Right lobe of liver (tissue), 6 donors: Measurements from ENCODE around the gene R3HCC1L. TPM values are rescaled to one million over a fixed set of nuclear protein-coding genes. Genes with fewer than 3 reads are reported as not detected.

ENCODE experiments used
- ATAC-seq, 4 donors: fragments of 200-7000 bp; cut with Tn5 transposase; one replicate each; pipeline ENCODE4 v1.9.1; 2020; ENCODE audit warnings: mild to moderate bottlenecking in 4 of 4, moderate library complexity in 4 of 4
- DNase-seq, 3 donors: peaks; one replicate each; pipeline ENCODE4 v3.0.0-alpha.2; 2020
- H3K27ac ChIP-seq, 3 donors: fragments of 200-600 bp; one replicate each; pipeline ENCODE4 v1.8.0; 2022
- H3K27me3 ChIP-seq, 2 donors: fragments of 200-600 bp; one replicate each; pipeline ENCODE4 v1.8.0; 2022
- H3K36me3 ChIP-seq, 4 donors: fragments of 200-600 bp; sonication (generic) in 1 of 4; one replicate each; pipeline versions ENCODE4 v1.5.1 to v1.8.0; 2017 to 2022; ENCODE audit warnings: control low read depth in 1 of 4
- H3K4me1 ChIP-seq, 4 donors: fragments of 200-600 bp; sonication (generic) in 1 of 4; one replicate each; pipeline versions ENCODE4 v1.5.1 to v1.8.0; 2017 to 2022; ENCODE audit warnings: control low read depth in 1 of 4
- H3K4me3 ChIP-seq, 3 donors: fragments of 200-600 bp; one replicate each; pipeline ENCODE4 v1.8.0; 2022
- H3K9me3 ChIP-seq, 4 donors: fragments of 200-600 bp; sonication (generic) in 1 of 4; one replicate each; pipeline versions ENCODE4 v1.5.1 to v1.8.0; 2017 to 2022; ENCODE audit warnings: control low read depth in 1 of 4
- POLR2A ChIP-seq: fragments of 450-650 bp; IDR thresholded peaks from one replicate; pipeline ENCODE4 v1.6.1; 2017; ENCODE audit warnings: antibody characterized with exemption, mild to moderate bottlenecking
- WGBS: methylation state at CpG from one replicate; pipeline ENCODE4 v1.1.6; 2018; ENCODE audit warnings: low coverage, low lambda C conversion rate; ENCODE audit not compliant: insufficient coverage; ENCODE audit errors: missing lambda C conversion rate; 5-methylcytosine and 5-hydroxymethylcytosine counted together
- intact Hi-C, 2 donors: fragments of 100-400 bp; cut with DNase I; formaldehyde crosslinking; loops; one replicate each; pipeline versions ENCODE4 v1.11.2 to v1.14.1; 2022
- total RNA-seq, 6 experiments: library from RNA; depleted of rRNA in 2 of 6; stranded (reverse); fragments of >200 nt in 2 of 6; fragmentation: NEBNext Ultra II Directional in 3 of 6; extraction: Animal tissue kit (Norgen Biotek cat#: 25700) in 3 of 6; gene quantifications; one replicate each; pipeline versions ENCODE4 v1.1.0 to v1.2.4, GENCODE V29; 2016 to 2023
- TF ChIP-seq, protein P1 (sequence below), 4 donors: fragments of 200-600 bp in 3 of 4; fragments of 450-650 bp in 1 of 4; IDR thresholded peaks; one replicate each; pipeline versions ENCODE4 v1.5.1 to v1.8.0; 2016 to 2022; ENCODE audit warnings: antibody characterized with exemption in 4 of 4, mild to moderate bottlenecking in 2 of 4
- donor health status: DM: no; HTN: yes; CAD: no.
- donor health status: DM: no; HTN: no; CAD: no.
- donor health status: DM: no; HTN: no; CAD: no.
- donor health status: DM: no; HTN: yes; CAD: no.
- donor health status: DM: no; HTN: yes; CAD: no.

Gene R3HCC1L
- total RNA-seq, 6 experiments from 2014 or later: 5.0 to 6.5 (median 5.5) TPM

DNA sequence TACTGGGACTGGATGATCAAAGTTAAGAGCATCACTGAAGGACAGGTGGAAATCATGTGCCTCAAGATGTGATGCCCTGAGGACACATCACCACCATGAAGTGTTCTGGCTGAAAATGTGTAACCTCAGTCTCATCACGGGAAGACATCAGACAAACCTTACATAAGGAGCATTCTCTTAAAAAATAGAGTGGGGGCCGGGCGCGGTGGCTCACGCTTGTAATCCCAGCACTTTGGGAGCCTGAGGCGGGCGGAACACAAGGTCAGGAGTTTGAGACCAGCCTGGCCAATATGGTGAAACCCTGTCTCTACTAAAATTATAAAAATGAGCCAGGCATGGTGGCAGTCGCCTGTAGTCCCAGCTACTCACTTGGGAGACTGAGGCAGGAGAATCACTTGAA lies 67.9 kb downstream of the R3HCC1L start:
- DNase-seq (no peak), ATAC-seq (no peak)
- Histone ChIP-seq H3K9me3 (no peaks in the 10 kb centered on the region), H3K4me1 (no peaks in the 10 kb centered on the region), H3K4me3 (no peak overlapping the region), H3K36me3 (no peaks in the 10 kb centered on the region), H3K27me3 (no peaks in the 10 kb centered on the region), H3K27ac (no peak overlapping the region)
- intact Hi-C loops: no loop called here
- TF ChIP-seq, protein P1, sequence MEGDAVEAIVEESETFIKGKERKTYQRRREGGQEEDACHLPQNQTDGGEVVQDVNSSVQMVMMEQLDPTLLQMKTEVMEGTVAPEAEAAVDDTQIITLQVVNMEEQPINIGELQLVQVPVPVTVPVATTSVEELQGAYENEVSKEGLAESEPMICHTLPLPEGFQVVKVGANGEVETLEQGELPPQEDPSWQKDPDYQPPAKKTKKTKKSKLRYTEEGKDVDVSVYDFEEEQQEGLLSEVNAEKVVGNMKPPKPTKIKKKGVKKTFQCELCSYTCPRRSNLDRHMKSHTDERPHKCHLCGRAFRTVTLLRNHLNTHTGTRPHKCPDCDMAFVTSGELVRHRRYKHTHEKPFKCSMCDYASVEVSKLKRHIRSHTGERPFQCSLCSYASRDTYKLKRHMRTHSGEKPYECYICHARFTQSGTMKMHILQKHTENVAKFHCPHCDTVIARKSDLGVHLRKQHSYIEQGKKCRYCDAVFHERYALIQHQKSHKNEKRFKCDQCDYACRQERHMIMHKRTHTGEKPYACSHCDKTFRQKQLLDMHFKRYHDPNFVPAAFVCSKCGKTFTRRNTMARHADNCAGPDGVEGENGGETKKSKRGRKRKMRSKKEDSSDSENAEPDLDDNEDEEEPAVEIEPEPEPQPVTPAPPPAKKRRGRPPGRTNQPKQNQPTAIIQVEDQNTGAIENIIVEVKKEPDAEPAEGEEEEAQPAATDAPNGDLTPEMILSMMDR (IDR thresholded peaks at IDR 0.05): no peak
- no peak for TF ChIP-seq POLR2A
- 88% methylated on average over 7 of the region's 8 CpGs for WGBS

DNA sequence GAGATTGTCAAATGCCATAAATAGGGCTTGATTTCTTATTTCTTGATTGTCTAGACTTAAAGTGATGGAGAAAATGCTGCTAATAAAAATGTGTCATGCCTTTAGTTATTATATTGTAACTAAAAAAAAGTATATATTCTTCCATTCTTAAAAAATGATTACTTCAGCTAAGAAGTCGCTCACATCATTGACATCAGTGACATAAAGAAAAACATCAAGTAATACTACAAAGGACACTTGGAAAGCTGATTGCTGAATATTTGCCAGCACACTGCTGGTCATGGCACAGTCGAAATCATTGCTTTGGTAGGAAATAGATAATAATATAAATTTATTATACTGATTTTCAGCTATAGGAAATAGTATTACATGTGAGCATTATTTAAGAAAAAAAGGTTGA lies 70.9 kb downstream of the R3HCC1L start:
- no peaks in the 10 kb centered on the region for H3K27me3 ChIP-seq
- no peaks in the 10 kb centered on the region for H3K9me3 ChIP-seq
- intact Hi-C loops: no loop called here
- TF ChIP-seq, protein P1 (IDR thresholded peaks at IDR 0.05): no peak
- no peak for TF ChIP-seq POLR2A
- H3K4me1 ChIP-seq: no peaks in the 10 kb centered on the region
- ATAC-seq (no peak), DNase-seq (no peak)
- WGBS: 93% methylated on average over 2 of the region's 2 CpGs
- H3K36me3 ChIP-seq: peaks cover 0 to 6% (median 0%) of the 10 kb centered on the region in 4 donors
- H3K4me3 ChIP-seq: no peak overlapping the region
- H3K27ac ChIP-seq: no peak overlapping the region

DNA sequence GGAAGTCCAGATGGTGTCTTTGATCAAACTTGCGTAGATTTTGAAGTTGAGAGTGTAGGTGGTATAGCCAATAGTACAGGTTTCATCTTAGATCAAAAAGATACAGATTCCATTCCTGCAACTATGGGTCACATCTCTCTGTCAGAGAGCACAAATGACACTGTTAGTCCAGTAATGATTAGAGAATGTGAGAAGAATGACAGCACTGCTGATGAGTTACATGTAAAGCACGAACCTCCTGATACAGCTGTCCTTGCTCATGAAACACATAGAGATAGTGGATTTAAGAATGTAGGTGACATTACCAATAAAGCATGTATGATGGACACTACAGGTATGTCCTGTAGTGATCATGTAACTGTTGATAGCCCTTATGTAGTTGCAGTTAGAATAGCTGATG lies 74.5 kb downstream of the R3HCC1L start:
- H3K4me3 ChIP-seq: no peak overlapping the region
- no peaks in the 10 kb centered on the region for H3K27me3 ChIP-seq
- H3K36me3 ChIP-seq: peaks cover 0 to 6% (median 0%) of the 10 kb centered on the region in 4 donors
- TF ChIP-seq POLR2A: no peak
- TF ChIP-seq, protein P1 (IDR thresholded peaks at IDR 0.05): no peak
- H3K9me3 ChIP-seq: no peaks in the 10 kb centered on the region
- no peaks in the 10 kb centered on the region for H3K4me1 ChIP-seq
- intact Hi-C loops: no loop called here
- no peak overlapping the region for H3K27ac ChIP-seq
- WGBS: 85% methylated on average over 2 of the region's 2 CpGs
- ATAC-seq: no peak
- no peak for DNase-seq

DNA sequence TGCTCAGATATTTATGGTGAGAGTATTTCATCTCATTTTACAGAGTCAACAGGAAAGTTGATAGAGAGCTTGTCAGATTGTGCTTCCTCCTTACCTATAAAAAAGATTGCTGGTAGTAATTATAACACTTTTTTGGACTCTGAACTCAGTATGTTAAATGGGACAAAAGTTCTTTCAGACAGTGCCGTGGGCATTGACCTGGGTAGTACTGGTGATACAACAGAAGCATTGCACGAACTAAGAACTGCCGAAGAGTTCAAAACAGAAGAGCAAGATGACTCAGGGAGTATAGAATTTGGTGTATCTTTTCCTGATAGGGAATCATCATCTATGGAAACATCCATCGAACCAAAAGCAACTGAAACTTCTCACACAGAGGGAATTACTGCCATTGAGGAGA lies 75.0 kb downstream of the R3HCC1L start:
- DNase-seq (no peak), ATAC-seq (peak in 1 of 4 donors; percentile 23)
- WGBS: 65% methylated on average over 4 of the region's 4 CpGs
- no peak overlapping the region for H3K4me3 ChIP-seq
- H3K36me3 ChIP-seq: peaks cover 0 to 6% (median 0%) of the 10 kb centered on the region in 4 donors
- H3K27me3 ChIP-seq: no peaks in the 10 kb centered on the region
- no peak for TF ChIP-seq POLR2A
- TF ChIP-seq, protein P1 (IDR thresholded peaks at IDR 0.05): no peak
- no peaks in the 10 kb centered on the region for H3K4me1 ChIP-seq
- no peak overlapping the region for H3K27ac ChIP-seq
- H3K9me3 ChIP-seq: no peaks in the 10 kb centered on the region
- intact Hi-C loops: no loop called here

DNA sequence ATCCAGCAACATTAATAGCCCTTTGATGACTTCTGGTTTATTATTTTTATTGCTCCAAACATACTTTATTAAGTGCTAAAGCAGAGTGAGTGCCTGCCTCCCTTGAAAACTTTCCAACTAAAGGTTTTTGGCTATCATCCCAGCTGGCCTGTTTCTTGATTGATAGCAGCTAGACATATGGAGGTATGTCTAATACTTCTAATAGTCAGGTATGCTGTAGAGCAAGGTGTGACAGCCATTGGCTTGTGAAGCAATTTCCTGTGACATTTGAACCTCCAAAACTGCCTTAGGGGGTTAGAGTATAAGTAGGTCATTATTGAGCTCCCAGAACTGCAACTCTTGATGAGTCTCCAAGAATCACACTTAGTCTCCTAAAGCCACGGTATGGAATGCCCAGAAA lies 77.7 kb downstream of the R3HCC1L start:
- ATAC-seq: no peak
- DNase-seq: no peak
- no peaks in the 10 kb centered on the region for H3K9me3 ChIP-seq
- H3K4me3 ChIP-seq: no peak overlapping the region
- no peaks in the 10 kb centered on the region for H3K27me3 ChIP-seq
- no peak for TF ChIP-seq POLR2A
- TF ChIP-seq, protein P1 (IDR thresholded peaks at IDR 0.05): no peak
- intact Hi-C loops: no loop called here
- H3K4me1 ChIP-seq: no peaks in the 10 kb centered on the region
- H3K36me3 ChIP-seq: peaks cover 0 to 6% (median 2%) of the 10 kb centered on the region in 4 donors
- WGBS: 63% methylated on average over 1 of the region's 1 CpG
- H3K27ac ChIP-seq: no peak overlapping the region
